Subcutaneous abdominal adipose tissue (tissue), 5 donors: ENCODE data around the gene SDE2.

Experiments
- H3K27ac ChIP-seq: one replicate; pipeline ENCODE4 v1.7.0; 2013; ENCODE audit warnings: low read depth, mild to moderate bottlenecking, inconsistent platforms, low read length, moderate library complexity
- H3K27me3 ChIP-seq, 5 donors: one replicate each; pipeline ENCODE4 v1.7.0; 2013; ENCODE audit warnings: low read length in 5 of 5, inconsistent platforms in 1 of 5; ENCODE audit not compliant: control insufficient read depth in 5 of 5, insufficient read depth in 4 of 5
- H3K36me3 ChIP-seq, 5 donors: one replicate each; pipeline ENCODE4 v1.7.0; 2013; ENCODE audit warnings: low read length in 5 of 5; ENCODE audit not compliant: control insufficient read depth in 5 of 5, insufficient read depth in 5 of 5
- H3K4me1 ChIP-seq, 5 donors: one replicate each; pipeline ENCODE4 v1.7.0; 2013; ENCODE audit warnings: low read length in 5 of 5, mild to moderate bottlenecking in 3 of 5, moderate library complexity in 1 of 5; ENCODE audit not compliant: control insufficient read depth in 5 of 5, insufficient read depth in 5 of 5
- H3K4me3 ChIP-seq, 5 donors: one replicate each; pipeline ENCODE4 v1.7.0; 2013; ENCODE audit warnings: low read length in 5 of 5, low read depth in 1 of 5
- H3K9ac ChIP-seq, 5 donors: one replicate each; pipeline ENCODE4 v1.7.0; 2013; ENCODE audit warnings: low read length in 5 of 5, mild to moderate bottlenecking in 4 of 5, moderate library complexity in 3 of 5
- H3K9me3 ChIP-seq, 5 donors: one replicate each; pipeline ENCODE4 v1.7.0; 2013; ENCODE audit warnings: low read length in 5 of 5; ENCODE audit not compliant: control insufficient read depth in 5 of 5
- donor health status: healthy.
- donor health status: healthy.
- donor health status: healthy.
- donor health status: healthy.
- donor health status: healthy.

The SDE2 gene

GRCh38 chr1:225999912-226000337 is 782 bp upstream of the SDE2 start:
- Histone ChIP-seq H3K9me3 (no peaks in the 10 kb centered on the region), H3K4me1 (peaks cover 7 to 56% (median 36%) of the 10 kb centered on the region in 5 donors), H3K27me3 (no peaks in the 10 kb centered on the region)

GRCh38 chr1:225998560-225999226 is 450 bp downstream of the SDE2 start:
- H3K9me3 ChIP-seq: no peaks in the 10 kb centered on the region
- H3K36me3 ChIP-seq: peaks cover 8 to 14% (median 12%) of the 10 kb centered on the region in 5 donors
- H3K4me3 ChIP-seq: peak overlapping the region; percentile 80 to 98 (median 98)
- peak overlapping the region; percentile 95 for H3K27ac ChIP-seq
- peaks cover 7 to 56% (median 36%) of the 10 kb centered on the region in 5 donors for H3K4me1 ChIP-seq
- no peaks in the 10 kb centered on the region for H3K27me3 ChIP-seq
- peak overlapping the region; percentile 87 to 99 (median 97) for H3K9ac ChIP-seq

More at GRCh38 chr1:225999912-226000337, 782 bp upstream of the SDE2 start:
- peak overlapping the region; percentile 88 for H3K27ac ChIP-seq
- H3K9ac ChIP-seq: peak overlapping the region in 4 of 5 donors; percentile 52 to 85 (median 68)
- peaks cover 0 to 4% (median 3%) of the 10 kb centered on the region in 5 donors for H3K36me3 ChIP-seq
- H3K4me3 ChIP-seq: peak overlapping the region; percentile 64 to 98 (median 80)

DNA sequence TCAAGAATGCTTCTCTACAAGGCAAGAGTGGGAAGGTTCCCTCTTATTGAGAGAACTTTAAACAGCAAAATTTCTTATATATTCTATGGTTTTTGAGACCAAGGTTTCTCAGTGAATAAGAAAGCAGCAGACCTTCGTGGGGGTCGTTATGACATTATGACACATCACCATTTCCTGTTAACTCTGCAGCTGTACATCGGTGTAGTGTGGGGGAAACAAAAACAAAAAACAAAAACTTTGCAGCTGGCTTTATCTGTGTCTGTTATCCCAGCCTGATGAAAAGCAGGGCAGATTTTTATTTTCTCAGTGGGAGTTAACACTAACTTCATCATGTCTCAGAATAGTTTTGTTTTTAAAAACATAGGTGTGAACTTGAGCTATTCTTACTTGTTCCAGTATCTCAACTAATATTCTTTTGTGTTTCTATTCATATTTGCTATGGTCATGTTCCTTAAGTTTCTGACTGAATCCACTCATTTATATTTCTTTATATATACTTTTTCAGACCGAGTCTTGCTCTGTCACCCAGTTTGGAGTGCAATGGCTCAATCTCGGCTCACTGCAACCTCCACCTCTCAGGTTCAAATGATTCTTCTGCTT is 2.1 kb downstream of the SDE2 start:
- Histone ChIP-seq H3K9me3 (no peaks in the 10 kb centered on the region), H3K27ac (no peak overlapping the region), H3K27me3 (no peaks in the 10 kb centered on the region), H3K9ac (no peak overlapping the region), H3K4me1 (peaks cover 3 to 47% (median 36%) of the 10 kb centered on the region in 5 donors), H3K36me3 (peaks cover 14 to 30% (median 23%) of the 10 kb centered on the region in 5 donors), H3K4me3 (no peak overlapping the region)

- Histone ChIP-seq H3K4me3 (no peak overlapping the region), H3K4me1 (peaks cover 2 to 39% (median 36%) of the 10 kb centered on the region in 5 donors), H3K27ac (no peak overlapping the region), H3K9ac (peak overlapping the region in 3 of 5 donors; percentile 23 to 40 (median 29)), H3K36me3 (peaks cover 18 to 38% (median 31%) of the 10 kb centered on the region in 5 donors), H3K9me3 (no peaks in the 10 kb centered on the region), H3K27me3 (no peaks in the 10 kb centered on the region)
Observed at GRCh38 chr1:225995919-225996864, 3.0 kb downstream of the SDE2 start.

DNA sequence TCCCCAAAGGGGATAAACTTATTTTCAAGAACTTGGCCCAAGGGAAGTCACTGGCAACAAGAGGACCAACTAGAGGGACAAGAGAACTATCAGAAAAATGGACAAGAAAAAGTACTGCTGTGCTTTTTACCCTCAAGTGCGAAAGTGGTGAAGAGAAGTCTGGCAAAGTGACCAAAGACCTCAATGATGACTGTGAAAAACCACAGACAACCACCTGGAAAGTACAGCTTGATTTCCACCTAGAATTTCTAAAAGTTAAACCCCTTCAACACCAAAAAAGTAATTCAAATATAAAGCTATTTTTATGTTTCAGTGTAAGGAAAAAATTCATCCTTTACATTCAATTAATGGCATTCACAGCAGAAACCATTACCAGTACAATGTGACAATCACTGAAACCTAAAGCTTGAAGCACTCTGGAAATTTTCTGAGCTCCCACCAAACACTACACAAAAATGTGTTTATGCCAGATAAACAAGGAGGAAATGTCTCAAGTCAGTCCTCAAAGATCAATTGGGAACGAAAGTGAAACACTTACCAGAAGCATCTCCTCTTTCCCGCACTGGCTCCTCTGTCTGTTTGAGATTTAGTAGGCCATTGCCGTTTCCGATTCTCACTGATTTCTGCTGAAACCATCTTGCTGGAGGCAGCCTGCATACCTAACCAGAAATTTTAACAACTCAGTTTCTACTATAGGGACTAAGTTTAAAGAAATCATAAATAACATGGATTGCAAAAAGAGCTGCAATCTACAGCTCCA is 8.3 kb downstream of the SDE2 start:
- Histone ChIP-seq H3K9me3 (no peaks in the 10 kb centered on the region), H3K9ac (no peak overlapping the region), H3K36me3 (peaks cover 37 to 84% (median 63%) of the 10 kb centered on the region in 5 donors), H3K27me3 (no peaks in the 10 kb centered on the region), H3K4me3 (no peak overlapping the region), H3K4me1 (peaks cover 0 to 2% (median 0%) of the 10 kb centered on the region in 5 donors), H3K27ac (no peak overlapping the region)

DNA sequence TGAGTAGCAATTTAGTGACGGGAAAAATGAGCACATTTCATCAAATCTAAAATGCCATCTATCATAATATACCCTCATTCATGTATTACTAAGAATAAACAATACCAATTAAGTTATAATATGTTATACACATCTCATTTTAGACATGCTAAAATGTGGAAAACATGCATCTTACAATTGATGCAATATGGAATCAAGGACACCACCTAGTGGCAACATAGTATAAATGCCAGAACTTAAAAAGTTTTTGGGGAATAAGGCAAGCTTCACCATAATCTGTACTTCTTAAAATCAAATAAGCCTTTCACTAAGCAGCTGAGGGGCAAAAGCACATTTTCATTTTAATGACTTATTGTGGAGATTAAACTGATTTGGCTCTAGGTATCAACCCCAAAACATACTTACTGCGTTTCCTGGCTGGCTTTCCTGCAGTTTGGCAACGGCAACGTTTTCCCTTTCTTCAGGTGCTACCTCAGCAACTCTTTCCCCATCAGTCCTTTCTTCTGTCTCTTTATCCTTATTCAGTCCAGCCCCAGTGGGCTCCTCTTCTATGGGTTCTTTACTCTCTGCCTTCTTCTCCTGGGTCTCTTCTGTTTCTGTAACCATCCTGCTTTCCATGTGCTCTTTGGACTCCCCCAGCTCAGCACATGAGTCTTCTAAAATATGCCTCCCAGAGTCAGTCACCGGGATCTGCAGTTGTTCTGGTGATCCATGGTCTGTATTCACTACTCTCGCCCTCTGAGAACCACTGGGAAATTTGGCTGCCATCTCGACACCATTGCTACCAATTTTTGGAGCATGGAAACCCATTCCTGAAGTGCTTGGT is 11.4 kb downstream of the SDE2 start:
- Histone ChIP-seq H3K9ac (no peak overlapping the region), H3K27me3 (no peaks in the 10 kb centered on the region), H3K36me3 (peaks cover 34 to 87% (median 72%) of the 10 kb centered on the region in 5 donors), H3K9me3 (no peaks in the 10 kb centered on the region), H3K4me1 (no peaks in the 10 kb centered on the region), H3K4me3 (no peak overlapping the region), H3K27ac (no peak overlapping the region)

DNA sequence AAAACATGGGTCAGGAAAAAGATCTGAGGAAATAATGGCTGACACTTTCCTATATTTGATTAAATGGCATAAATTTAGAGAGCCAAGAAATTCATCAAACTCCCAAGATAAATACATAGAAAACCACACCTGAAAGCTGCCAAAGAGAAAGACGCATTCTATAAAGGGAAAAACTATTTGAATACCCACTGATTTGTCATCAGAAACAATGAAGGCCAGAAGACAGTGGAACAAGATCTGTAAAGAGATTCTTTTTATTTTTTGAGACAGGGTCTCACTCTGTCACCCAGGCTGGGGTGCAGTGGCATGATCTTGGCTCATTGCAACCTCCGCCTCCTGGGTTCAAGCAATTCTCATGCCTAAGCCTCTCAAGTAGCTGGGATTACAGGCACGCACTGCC is 17.4 kb downstream of the SDE2 start:
- Histone ChIP-seq H3K27ac (no peak overlapping the region), H3K4me3 (no peak overlapping the region), H3K36me3 (peaks cover 24 to 79% (median 59%) of the 10 kb centered on the region in 5 donors), H3K4me1 (peaks cover 0 to 7% (median 0%) of the 10 kb centered on the region in 5 donors), H3K27me3 (no peaks in the 10 kb centered on the region), H3K9ac (no peak overlapping the region), H3K9me3 (no peaks in the 10 kb centered on the region)

- Histone ChIP-seq H3K27ac (no peak overlapping the region), H3K4me1 (peaks cover 0 to 12% (median 0%) of the 10 kb centered on the region in 5 donors), H3K9ac (peak overlapping the region in 1 of 5 donors; percentile 24), H3K27me3 (no peaks in the 10 kb centered on the region), H3K9me3 (no peaks in the 10 kb centered on the region), H3K4me3 (no peak overlapping the region), H3K36me3 (peaks cover 19 to 65% (median 48%) of the 10 kb centered on the region in 5 donors)
Observed at GRCh38 chr1:225980005-225980836, 18.9 kb downstream of the SDE2 start.
